ENCODE data around the gene LLGL2.

Gene LLGL2

GRCh38 chr17:75503337-75503950 is 22.1 kb upstream of the LLGL2 start:
- DNase-seq (ENCODE audit: extremely low spot score): no peak
- no peak for TF ChIP-seq TARDBP (IDR thresholded peaks at IDR 0.05)
- no peak for TF ChIP-seq ELF4 (IDR thresholded peaks at IDR 0.05)
- TF ChIP-seq FOXM1 (IDR thresholded peaks at IDR 0.05; ENCODE audit: borderline replicate concordance): no peak
- no peak for TF ChIP-seq NFRKB (IDR thresholded peaks at IDR 0.05)
- no peak for TF ChIP-seq BHLHE40 (IDR thresholded peaks at IDR 0.05; ENCODE audit: borderline replicate concordance)
- no peak for TF ChIP-seq FOXA1 (IDR thresholded peaks at IDR 0.05)
- TF ChIP-seq ARNT (IDR thresholded peaks at IDR 0.05): no peak
- no peak for TF ChIP-seq SP1 (IDR thresholded peaks at IDR 0.05)
- no peak for TF ChIP-seq L3MBTL2 (conservative IDR thresholded peaks at IDR 0.05)
- TF ChIP-seq LEF1 (IDR thresholded peaks at IDR 0.05; ENCODE audit: borderline replicate concordance): no peak
- TF ChIP-seq FOXK2 (IDR thresholded peaks at IDR 0.05): no peak
- TF ChIP-seq, protein P1, sequence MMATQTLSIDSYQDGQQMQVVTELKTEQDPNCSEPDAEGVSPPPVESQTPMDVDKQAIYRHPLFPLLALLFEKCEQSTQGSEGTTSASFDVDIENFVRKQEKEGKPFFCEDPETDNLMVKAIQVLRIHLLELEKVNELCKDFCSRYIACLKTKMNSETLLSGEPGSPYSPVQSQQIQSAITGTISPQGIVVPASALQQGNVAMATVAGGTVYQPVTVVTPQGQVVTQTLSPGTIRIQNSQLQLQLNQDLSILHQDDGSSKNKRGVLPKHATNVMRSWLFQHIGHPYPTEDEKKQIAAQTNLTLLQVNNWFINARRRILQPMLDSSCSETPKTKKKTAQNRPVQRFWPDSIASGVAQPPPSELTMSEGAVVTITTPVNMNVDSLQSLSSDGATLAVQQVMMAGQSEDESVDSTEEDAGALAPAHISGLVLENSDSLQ (IDR thresholded peaks at IDR 0.05): no peak
- TF ChIP-seq ZNF384 (IDR thresholded peaks at IDR 0.05): no peak
- CTCF ChIA-PET: interaction anchor here (1.1 kb wide), 1 partner anchor 9 kb away, joined by 3 read pairs; no protein-coding TSS in a partner anchor
- POLR2A ChIA-PET: interaction anchor here (1.3 to 3.6 kb wide), 2 partner anchors 8 to 47 kb away, joined by 6 to 22 read pairs; partner anchors contain the start of gene TMEM94

DNA sequence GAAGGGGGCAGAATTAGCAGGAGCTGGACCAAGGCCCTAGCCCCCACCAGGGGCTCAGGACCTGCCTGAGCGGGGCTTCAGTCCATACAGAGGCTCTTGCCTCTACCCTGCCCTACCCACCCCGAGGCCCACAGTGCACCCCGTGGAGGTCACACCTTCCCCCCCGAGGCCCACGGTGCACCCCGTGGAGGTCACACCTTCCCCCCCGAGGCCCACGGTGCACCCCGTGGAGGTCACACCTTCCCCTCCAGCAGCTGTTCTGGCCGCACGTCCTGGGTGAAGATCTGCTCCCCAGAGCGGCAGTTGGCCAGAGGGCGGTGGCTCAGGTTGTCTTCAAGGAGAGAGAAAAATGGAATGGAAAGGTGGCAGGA is 21.5 kb upstream of the LLGL2 start:
- CTCF ChIA-PET: interaction anchor here (1.1 kb wide), 1 partner anchor 10 kb away, joined by 3 read pairs; no protein-coding TSS in a partner anchor

DNA sequence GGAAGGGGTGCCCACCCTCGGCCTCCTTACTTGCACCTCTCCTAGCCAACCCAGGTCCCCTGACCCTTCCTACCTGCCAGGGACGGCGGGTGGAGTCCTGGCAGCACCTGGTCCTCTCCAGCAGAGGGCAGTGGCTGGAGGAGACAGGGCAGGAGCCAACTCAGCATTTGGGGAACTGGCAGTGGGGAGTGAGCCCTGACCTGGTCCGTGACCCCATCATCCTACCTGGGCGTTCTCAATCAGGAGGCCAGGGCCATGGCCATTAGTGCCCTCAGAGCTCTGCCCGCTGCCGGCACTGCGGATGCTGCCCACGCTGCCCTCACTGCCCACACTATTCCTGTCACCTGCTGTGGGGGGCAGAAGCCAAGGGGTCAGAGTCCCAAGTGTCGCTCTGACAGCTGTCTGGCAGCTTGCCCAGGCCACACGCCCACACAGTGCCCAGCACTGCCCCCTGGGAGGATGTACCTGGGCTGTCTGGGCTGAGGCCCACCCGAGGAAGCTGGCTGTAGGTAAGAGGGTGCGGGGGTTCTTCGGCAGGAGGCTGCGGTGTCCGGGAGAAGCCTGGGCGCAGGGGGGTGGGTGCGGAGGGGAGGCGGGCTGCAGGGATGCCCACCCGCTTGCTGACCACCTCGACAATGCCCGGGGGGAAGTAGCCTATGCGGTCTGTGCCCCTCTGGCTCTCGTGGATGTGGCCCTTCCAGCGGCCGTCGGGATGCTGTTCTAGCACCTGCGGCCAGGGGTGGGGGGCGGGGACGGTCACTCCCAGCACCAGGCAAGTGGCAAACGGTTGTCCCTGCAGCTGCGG is 20.9 kb upstream of the LLGL2 start:
- DNase-seq (ENCODE audit: extremely low spot score): peak; percentile 67
- TF ChIP-seq CTBP1 (IDR thresholded peaks at IDR 0.05; ENCODE audit: borderline replicate concordance) (no peak), BHLHE40 (IDR thresholded peaks at IDR 0.05; ENCODE audit: borderline replicate concordance) (no peak), ARNT (IDR thresholded peaks at IDR 0.05) (no peak), LEF1 (IDR thresholded peaks at IDR 0.05; ENCODE audit: borderline replicate concordance) (no peak), TARDBP (IDR thresholded peaks at IDR 0.05) (no peak), ELF4 (IDR thresholded peaks at IDR 0.05) (no peak), FOXM1 (IDR thresholded peaks at IDR 0.05; ENCODE audit: borderline replicate concordance) (no peak), ZNF384 (IDR thresholded peaks at IDR 0.05) (no peak)
- TF ChIP-seq, protein P1 (IDR thresholded peaks at IDR 0.05): no peak
- POLR2A ChIA-PET: interaction anchor here (1.1 to 3.6 kb wide), 2 partner anchors 17 to 48 kb away, joined by 3 to 22 read pairs; partner anchors contain the start of gene TMEM94
- CTCF ChIA-PET: interaction anchor here (0.7 to 1.8 kb wide), 3 partner anchors 10 to 32 kb away, joined by 3 to 4 read pairs (median 3); partner anchors contain the start of gene TSEN54

More for the DNA sequence above, 21.5 kb upstream of the LLGL2 start:
- POLR2A ChIA-PET: interaction anchor here (3.6 kb wide), 1 partner anchor 47 kb away, joined by 22 read pairs; the partner anchor contains the start of gene TMEM94
- TF ChIP-seq TARDBP (IDR thresholded peaks at IDR 0.05) (no peak), SP1 (IDR thresholded peaks at IDR 0.05) (no peak), ELF4 (IDR thresholded peaks at IDR 0.05) (no peak), SUZ12 (IDR thresholded peaks at IDR 0.05) (no peak), ARNT (IDR thresholded peaks at IDR 0.05) (no peak), LEF1 (IDR thresholded peaks at IDR 0.05; ENCODE audit: borderline replicate concordance) (no peak), FOXM1 (IDR thresholded peaks at IDR 0.05; ENCODE audit: borderline replicate concordance) (no peak), NFRKB (IDR thresholded peaks at IDR 0.05) (no peak), BHLHE40 (IDR thresholded peaks at IDR 0.05; ENCODE audit: borderline replicate concordance) (no peak)
- TF ChIP-seq, protein P1 (IDR thresholded peaks at IDR 0.05): no peak
- DNase-seq (ENCODE audit: extremely low spot score): no peak

- ChIA-PET CTCF (interaction anchor here (0.7 to 1.8 kb wide), 2 partner anchors 11 to 33 kb away, joined by 3 to 4 read pairs; partner anchors contain the start of gene TSEN54), POLR2A (interaction anchor here (1.1 to 3.6 kb wide), 2 partner anchors 16 to 48 kb away, joined by 3 to 22 read pairs; partner anchors contain the start of gene TMEM94)
These were observed 20.4 kb upstream of the LLGL2 start for GRCh38 chr17:75505152-75505409.

DNA sequence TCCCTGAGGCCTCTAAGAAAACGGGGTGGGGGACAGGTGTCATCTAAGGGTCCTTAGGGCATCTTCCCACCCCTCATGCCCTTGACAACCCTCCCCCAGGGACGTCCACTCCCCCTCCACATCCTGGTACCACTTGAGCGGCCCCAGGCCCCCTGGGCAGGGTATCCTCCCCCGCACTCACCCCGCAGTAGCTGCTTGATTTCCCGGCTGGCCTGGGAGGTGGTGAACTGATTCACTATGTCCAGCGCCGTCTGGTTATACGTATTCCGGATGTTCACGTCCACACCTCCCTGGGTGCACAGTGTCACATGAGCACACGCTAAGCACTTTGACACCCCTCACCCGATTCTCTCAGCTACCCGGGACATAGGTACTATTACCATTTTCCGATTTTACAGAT is 19.9 kb upstream of the LLGL2 start:
- ChIA-PET CTCF (interaction anchor here (1.8 kb wide), 1 partner anchor 11 kb away, joined by 4 read pairs; the partner anchor contains the start of gene TSEN54), POLR2A (interaction anchor here (1.1 to 3.6 kb wide), 2 partner anchors 16 to 49 kb away, joined by 3 to 22 read pairs; partner anchors contain the start of gene TMEM94)
- TF ChIP-seq SUZ12 (IDR thresholded peaks at IDR 0.05): no peak
- TF ChIP-seq ELF4 (IDR thresholded peaks at IDR 0.05): no peak
- TF ChIP-seq HDGF (IDR thresholded peaks at IDR 0.05; ENCODE audit: borderline replicate concordance): no peak
- TF ChIP-seq ZNF384 (IDR thresholded peaks at IDR 0.05): no peak
- TF ChIP-seq CTBP1 (IDR thresholded peaks at IDR 0.05; ENCODE audit: borderline replicate concordance): no peak
- no peak for TF ChIP-seq FOXM1 (IDR thresholded peaks at IDR 0.05; ENCODE audit: borderline replicate concordance)
- no peak for TF ChIP-seq SP1 (IDR thresholded peaks at IDR 0.05)
- TF ChIP-seq LEF1 (IDR thresholded peaks at IDR 0.05; ENCODE audit: borderline replicate concordance): no peak
- TF ChIP-seq, protein P1 (IDR thresholded peaks at IDR 0.05): no peak
- DNase-seq (ENCODE audit: extremely low spot score): no peak

More at GRCh38 chr17:75505152-75505409, 20.4 kb upstream of the LLGL2 start:
- no peak for DNase-seq (ENCODE audit: extremely low spot score)
- TF ChIP-seq BHLHE40 (IDR thresholded peaks at IDR 0.05; ENCODE audit: borderline replicate concordance) (no peak), FOXK2 (IDR thresholded peaks at IDR 0.05) (no peak)

All from HEK293T (cell line).